HepG2 (cell line): ENCODE measurements around the gene SDK1. TPM values are rescaled to one million over a fixed set of nuclear protein-coding genes. Genes with fewer than 3 reads are reported as not detected.

Experiments used
- BRF2 ChIP-seq: sonication (generic); formaldehyde crosslinking; IDR thresholded peaks from 2 replicates; pipeline ENCODE4 v1.8.1; 2022; ENCODE audit warnings: mild to moderate bottlenecking, missing genetic modification reagents
- DMAP1 ChIP-seq: IDR thresholded peaks from 2 replicates; pipeline ENCODE4 v1.6.1; 2016
- ERF ChIP-seq: IDR thresholded peaks from 2 replicates; pipeline ENCODE4 v1.6.1; 2018; ENCODE audit warnings: missing biosample characterization, missing genetic modification reagents
- FOXK1 ChIP-seq: sonication (generic); formaldehyde crosslinking; IDR thresholded peaks from 2 replicates; pipeline ENCODE4 v1.4.0; 2020; ENCODE audit warnings: low read depth, missing genetic modification reagents, borderline replicate concordance
- KMT2A ChIP-seq: sonication (generic); formaldehyde crosslinking; IDR thresholded peaks from 2 replicates; pipeline ENCODE4 v1.4.0; 2020; ENCODE audit warnings: missing genetic modification reagents
- PRDM4 ChIP-seq: sonication (generic); formaldehyde crosslinking; IDR thresholded peaks from 2 replicates; pipeline ENCODE4 v1.9.0; 2021; ENCODE audit warnings: missing genetic modification reagents, borderline replicate concordance
- RCOR2 ChIP-seq: IDR thresholded peaks from 2 replicates; pipeline ENCODE4 v1.6.1; 2016; ENCODE audit warnings: missing biosample characterization, missing genetic modification reagents
- SNAPC4 ChIP-seq: sonication (generic); formaldehyde crosslinking; IDR thresholded peaks from 2 replicates; pipeline ENCODE4 v1.4.0; 2020; ENCODE audit warnings: mild to moderate bottlenecking, missing genetic modification reagents
- SOX6 ChIP-seq, 2 experiments: fragments of 450-650 bp in 1 of 2; sonication (generic) in 1 of 2; formaldehyde crosslinking in 1 of 2; IDR thresholded peaks; 2 replicates each; pipeline versions ENCODE4 v1.4.0 to v1.6.1; 2017 to 2020; ENCODE audit warnings: antibody characterized with exemption in 1 of 2, mild to moderate bottlenecking in 1 of 2, missing genetic modification reagents in 1 of 2
- ZMAT3 ChIP-seq: sonication (generic); formaldehyde crosslinking; conservative IDR thresholded peaks from 2 replicates; pipeline ENCODE4 v1.7.0; 2021; ENCODE audit warnings: missing genetic modification reagents
- ZNF205 ChIP-seq: IDR thresholded peaks from 2 replicates; pipeline ENCODE4 v1.6.1; 2018; ENCODE audit warnings: missing biosample characterization, missing genetic modification reagents
- ZNF329 ChIP-seq: sonication (generic); formaldehyde crosslinking; IDR thresholded peaks from 2 replicates; pipeline ENCODE4 v1.9.0; 2021; ENCODE audit warnings: low read depth, mild to moderate bottlenecking, missing genetic modification reagents
- ZNF331 ChIP-seq: sonication (generic); formaldehyde crosslinking; IDR thresholded peaks from 2 replicates; pipeline ENCODE4 v1.4.0; 2020; ENCODE audit warnings: missing genetic modification reagents
- ZNF512 ChIP-seq: sonication (generic); formaldehyde crosslinking; IDR thresholded peaks from 2 replicates; pipeline ENCODE4 v1.4.0; 2020; ENCODE audit warnings: mild to moderate bottlenecking, missing genetic modification reagents
- ZNF569 ChIP-seq: sonication (generic); formaldehyde crosslinking; IDR thresholded peaks from 2 replicates; pipeline ENCODE4 v1.5.0; 2020; ENCODE audit warnings: mild to moderate bottlenecking, missing genetic modification reagents, moderate library complexity, borderline replicate concordance
- ZNF589 ChIP-seq: sonication (generic); formaldehyde crosslinking; conservative IDR thresholded peaks from 2 replicates; pipeline ENCODE4 v1.8.0; 2022; ENCODE audit warnings: mild to moderate bottlenecking, moderate library complexity, missing genetic modification reagents
- ZNF678 ChIP-seq: sonication (generic); formaldehyde crosslinking; IDR thresholded peaks from 2 replicates; pipeline ENCODE4 v1.4.0; 2020; ENCODE audit warnings: mild to moderate bottlenecking, missing genetic modification reagents
- ZNF773 ChIP-seq: sonication (generic); formaldehyde crosslinking; IDR thresholded peaks from 2 replicates; pipeline ENCODE4 v1.4.0; 2020; ENCODE audit warnings: missing genetic modification reagents, borderline replicate concordance
- ZNF891 ChIP-seq: sonication (generic); formaldehyde crosslinking; IDR thresholded peaks from 2 replicates; pipeline ENCODE4 v1.5.0; 2020; ENCODE audit warnings: mild to moderate bottlenecking, missing genetic modification reagents
- polyA plus RNA-seq, 8 experiments: library from polyadenylated mRNA; depleted of rRNA in 3 of 8; stranded (reverse) in 7 of 8; unstranded in 1 of 8; fragments of >200 nt; fragmentation: Illumina TruSeq in 4 of 8; extraction: Trizol in 4 of 8; gene quantifications; 2 replicates each; pipeline versions ENCODE4 v1.2.1 to v1.2.3, GENCODE V29; 2011 to 2016; ENCODE audit warnings: low read depth in 4 of 8, missing spikeins in 1 of 8, mixed read lengths in 1 of 8; ENCODE audit not compliant: insufficient read depth in 1 of 8
- total RNA-seq, 5 experiments: library from RNA; depleted of rRNA; stranded (reverse); fragments of >200 nt; fragmentation: Illumina TruSeq; extraction: Trizol; gene quantifications; 2 replicates each; pipeline ENCODE4 v1.2.3, GENCODE V29; 2016; ENCODE audit warnings: low read depth in 1 of 5
- TF ChIP-seq, protein P1 (sequence below): sonication (generic); formaldehyde crosslinking; IDR thresholded peaks from 2 replicates; pipeline ENCODE4 v1.4.0; 2020; ENCODE audit warnings: missing genetic modification reagents

Gene SDK1
- total and polyA plus RNA-seq, 2 of the 13 experiments (the other 11 are each of a cell fraction or from before 2014, with no cell fraction given), result 0.35 to 2.4 TPM

- TF ChIP-seq, protein P1, sequence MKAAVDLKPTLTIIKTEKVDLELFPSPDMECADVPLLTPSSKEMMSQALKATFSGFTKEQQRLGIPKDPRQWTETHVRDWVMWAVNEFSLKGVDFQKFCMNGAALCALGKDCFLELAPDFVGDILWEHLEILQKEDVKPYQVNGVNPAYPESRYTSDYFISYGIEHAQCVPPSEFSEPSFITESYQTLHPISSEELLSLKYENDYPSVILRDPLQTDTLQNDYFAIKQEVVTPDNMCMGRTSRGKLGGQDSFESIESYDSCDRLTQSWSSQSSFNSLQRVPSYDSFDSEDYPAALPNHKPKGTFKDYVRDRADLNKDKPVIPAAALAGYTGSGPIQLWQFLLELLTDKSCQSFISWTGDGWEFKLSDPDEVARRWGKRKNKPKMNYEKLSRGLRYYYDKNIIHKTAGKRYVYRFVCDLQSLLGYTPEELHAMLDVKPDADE (CRISPR knock-in tag), result no peak
- no peak for TF ChIP-seq ZNF569
- no peak for TF ChIP-seq KMT2A
- no peak for TF ChIP-seq SNAPC4 (CRISPR knock-in tag)
- no peak for TF ChIP-seq DMAP1 (CRISPR knock-in tag)
- no peak for TF ChIP-seq ZNF512 (CRISPR knock-in tag)
- no peak for TF ChIP-seq SOX6 (IDR thresholded peaks at IDR 0.05)
- TF ChIP-seq SOX6 (CRISPR knock-in tag; IDR thresholded peaks at IDR 0.05), result peak; percentile 86
- TF ChIP-seq BRF2 (CRISPR knock-in tag), result no peak
- no peak for TF ChIP-seq ZNF678 (CRISPR knock-in tag)
- 0 out of 2 replicates have a peak, but pooled peaks have one; percentile 14 for TF ChIP-seq ZNF331 (CRISPR knock-in tag)
- no peak for TF ChIP-seq PRDM4
- no peak for TF ChIP-seq ZNF205 (CRISPR knock-in tag)
- no peak for TF ChIP-seq ZNF773 (CRISPR knock-in tag)
- TF ChIP-seq RCOR2 (CRISPR knock-in tag), result peak; percentile 33; the same call in 1 of the 2 replicates
- TF ChIP-seq ZNF891 (CRISPR knock-in tag), result no peak
- peak; percentile 52; the same call in 1 of the 2 replicates for TF ChIP-seq FOXK1 (CRISPR knock-in tag)
- no peak for TF ChIP-seq ZMAT3 (CRISPR knock-in tag)
- peak; percentile 63; the same call in 1 of the 2 replicates for TF ChIP-seq ERF (CRISPR knock-in tag)
- no peak for TF ChIP-seq ZNF329
- TF ChIP-seq ZNF589 (CRISPR knock-in tag), result no peak
Measured at GRCh38 chr7:3953133-3953532, 652.1 kb downstream of the SDK1 start (continued).
